GM23338 (cell line): ENCODE results near the gene NT5DC3. TPM values are rescaled to one million over a fixed set of nuclear protein-coding genes. Genes with fewer than 3 reads are reported as not detected.

Experiments
- ATAC-seq: fragments of 200-7000 bp; cut with Tn5 transposase; 3 replicates; pipeline ENCODE4 v1.9.1; 2020
- DNase-seq: peaks from one replicate; pipeline ENCODE4 v3.0.0-alpha.2; 2015; ENCODE audit warnings: low spot score
- H2AFZ ChIP-seq: fragments of 200-600 bp; sonication (generic); 2 replicates; pipeline ENCODE4 v1.8.0; 2016; ENCODE audit warnings: antibody characterized with exemption, mild to moderate bottlenecking, moderate library complexity
- H3F3A ChIP-seq: fragments of 200-600 bp; sonication (generic); replicated peaks from 2 replicates; pipeline ENCODE4 v1.8.0; 2017; ENCODE audit warnings: antibody characterized with exemption, mixed run types, low read depth
- H3K27ac ChIP-seq: fragments of 200-600 bp; sonication (generic); 2 replicates; pipeline ENCODE4 v1.6.1; 2016; ENCODE audit warnings: low read depth
- H3K27me3 ChIP-seq: fragments of 200-600 bp; sonication (generic); 2 replicates; pipeline ENCODE4 v1.8.0; 2016; ENCODE audit warnings: mild to moderate bottlenecking, mixed run types, moderate library complexity; ENCODE audit not compliant: insufficient read depth
- H3K36me3 ChIP-seq: fragments of 200-600 bp; sonication (generic); 2 replicates; pipeline ENCODE4 v1.8.0; 2016; ENCODE audit warnings: mild to moderate bottlenecking; ENCODE audit not compliant: insufficient read depth
- H3K4me1 ChIP-seq: fragments of 200-600 bp; sonication (generic); 2 replicates; pipeline ENCODE4 v1.8.0; 2016; ENCODE audit warnings: mild to moderate bottlenecking, moderate library complexity; ENCODE audit not compliant: insufficient read depth
- H3K4me2 ChIP-seq: fragments of 200-600 bp; sonication (generic); 2 replicates; pipeline ENCODE4 v1.7.1; 2017; ENCODE audit warnings: mixed run types
- H3K4me3 ChIP-seq: fragments of 200-600 bp; sonication (generic); 2 replicates; pipeline ENCODE4 v1.6.1; 2016; ENCODE audit warnings: mixed run types
- H3K79me2 ChIP-seq: fragments of 200-600 bp; sonication (generic); replicated peaks from 2 replicates; pipeline ENCODE4 v1.8.0; 2017; ENCODE audit warnings: mild to moderate bottlenecking; ENCODE audit not compliant: insufficient read depth
- H3K9me2 ChIP-seq: fragments of 200-600 bp; sonication (generic); 2 replicates; pipeline ENCODE4 v1.8.0; 2017; ENCODE audit not compliant: insufficient read depth
- H4K20me1 ChIP-seq: fragments of 200-600 bp; sonication (generic); replicated peaks from 2 replicates; pipeline ENCODE4 v1.8.0; 2017; ENCODE audit warnings: mild to moderate bottlenecking; ENCODE audit not compliant: insufficient read depth
- H3K27ac Mint-ChIP-seq: 2 replicates; pipeline ENCODE4 v1.8.0; 2020; ENCODE audit warnings: inconsistent platforms, mild to moderate bottlenecking, moderate library complexity, mixed read lengths
- H3K27me3 Mint-ChIP-seq: 3 replicates; pipeline ENCODE4 v1.8.0; 2022; ENCODE audit warnings: low read depth, mild to moderate bottlenecking, moderate library complexity, mixed read lengths, inconsistent platforms; ENCODE audit not compliant: insufficient read depth, poor library complexity
- H3K36me3 Mint-ChIP-seq: 3 replicates; pipeline ENCODE4 v1.8.0; 2021; ENCODE audit warnings: low read depth, mild to moderate bottlenecking, inconsistent platforms, moderate library complexity, mixed read lengths
- H3K4me1 Mint-ChIP-seq: 3 replicates; pipeline ENCODE4 v1.8.0; 2020; ENCODE audit warnings: mild to moderate bottlenecking, inconsistent platforms, mixed read lengths
- H3K4me3 Mint-ChIP-seq: 3 replicates; pipeline ENCODE4 v1.8.0; 2021; ENCODE audit warnings: moderate library complexity, mild to moderate bottlenecking, inconsistent platforms, mixed read lengths
- H3K9me3 Mint-ChIP-seq: 3 replicates; pipeline ENCODE4 v1.8.0; 2020; ENCODE audit warnings: moderate library complexity, mild to moderate bottlenecking, inconsistent platforms, mixed read lengths
- CREB1 ChIP-seq: fragments of 250-450 bp; sonication (Bioruptor Pico); IDR thresholded peaks from 2 replicates; pipeline ENCODE4 v1.5.0; 2020; ENCODE audit warnings: low read depth, mild to moderate bottlenecking, moderate library complexity
- ETS1 ChIP-seq: IDR thresholded peaks from 2 replicates; pipeline ENCODE4 v1.6.1; 2016; ENCODE audit warnings: antibody characterized with exemption
- EZH2 ChIP-seq: fragments of 200-600 bp; sonication (generic); IDR thresholded peaks from one replicate; pipeline ENCODE4 v1.8.0; 2017; ENCODE audit warnings: antibody characterized with exemption, mild to moderate bottlenecking, low read depth; ENCODE audit not compliant: unreplicated experiment
- EZH2phosphoT487 ChIP-seq: fragments of 200-600 bp; sonication (generic); IDR thresholded peaks from one replicate; pipeline ENCODE4 v1.8.1; 2018; ENCODE audit warnings: antibody characterized with exemption; ENCODE audit not compliant: unreplicated experiment
- JUNB ChIP-seq: IDR thresholded peaks from one replicate; pipeline ENCODE4 v1.6.1; 2016; ENCODE audit warnings: antibody characterized with exemption; ENCODE audit not compliant: unreplicated experiment
- NANOG ChIP-seq: IDR thresholded peaks from 2 replicates; pipeline ENCODE4 v1.6.1; 2016; ENCODE audit warnings: antibody characterized with exemption, borderline replicate concordance
- POLR2AphosphoS5 ChIP-seq: IDR thresholded peaks from 2 replicates; pipeline ENCODE4 v1.6.1; 2016; ENCODE audit warnings: antibody characterized with exemption, low read depth
- REST ChIP-seq: IDR thresholded peaks from one replicate; pipeline ENCODE4 v1.6.1; 2018; ENCODE audit warnings: antibody characterized with exemption; ENCODE audit not compliant: unreplicated experiment
- STAT1 ChIP-seq: IDR thresholded peaks from one replicate; pipeline ENCODE4 v1.6.1; 2016; ENCODE audit warnings: antibody characterized with exemption; ENCODE audit not compliant: unreplicated experiment
- ZNF114 ChIP-seq: fragments of 250-450 bp; sonication (Bioruptor Pico); IDR thresholded peaks from 2 replicates; pipeline ENCODE4 v1.5.0; 2020; ENCODE audit warnings: mild to moderate bottlenecking, moderate library complexity
- ZNF331 ChIP-seq: fragments of 250-450 bp; sonication (Bioruptor Pico); IDR thresholded peaks from 2 replicates; pipeline ENCODE4 v1.5.0; 2020; ENCODE audit warnings: low read depth, mild to moderate bottlenecking, moderate library complexity
- ZNF462 ChIP-seq: fragments of 250-450 bp; sonication (Bioruptor Pico); IDR thresholded peaks from 2 replicates; pipeline ENCODE4 v1.5.0; 2020; ENCODE audit warnings: mild to moderate bottlenecking, moderate library complexity
- polyA plus RNA-seq: library from polyadenylated mRNA; unstranded; fragments of >200 nt; fragmentation: Nextera tagmentation; extraction: Ambion mirVana; gene quantifications from 2 replicates; pipeline ENCODE4 v1.2.1, GENCODE V29; 2016
- total RNA-seq: library from RNA; depleted of rRNA; stranded (reverse); fragments of >200 nt; shearing (Covaris generic); gene quantifications from 2 replicates; pipeline ENCODE4 v1.2.3, GENCODE V29; 2014

NT5DC3 gene
- total and polyA plus RNA-seq, 2 experiments from 2014 or later: 2.2 to 12.5 TPM

- peaks cover 3% of the 10 kb centered on the region; the same call in 2 of the 3 replicates for H3K9me3 Mint-ChIP-seq
- ATAC-seq (no peak), DNase-seq (no peak)
- H3K36me3 Mint-ChIP-seq: peaks cover 11% of the 10 kb centered on the region; the same call in 2 of the 3 replicates
- Histone ChIP-seq H3K27me3 (no peaks in the 10 kb centered on the region), H2AFZ (no peak overlapping the region), H3K4me2 (no peak overlapping the region), H3K4me3 (no peak overlapping the region), H3K27ac (no peak overlapping the region), H3F3A (no peaks in the 10 kb centered on the region), H3K4me1 (no peaks in the 10 kb centered on the region), H3K9me2 (no peaks in the 10 kb centered on the region), H3K36me3 (no peaks in the 10 kb centered on the region), H3K79me2 (peaks cover 52% of the 10 kb centered on the region), H4K20me1 (peaks cover 8% of the 10 kb centered on the region; the same call in 1 of the 2 replicates)
- H3K27ac Mint-ChIP-seq: no peak overlapping the region
- H3K4me1 Mint-ChIP-seq: peaks cover 10% of the 10 kb centered on the region; the same call in 2 of the 3 replicates
- peaks cover 2% of the 10 kb centered on the region for H3K27me3 Mint-ChIP-seq
- H3K4me3 Mint-ChIP-seq: no peak overlapping the region
- TF ChIP-seq JUNB: no peak
Measured at GRCh38 chr12:103823871-103824270, 17.2 kb downstream of the NT5DC3 start.

GRCh38 chr12:103821773-103822172 is 19.3 kb downstream of the NT5DC3 start:
- no peak overlapping the region for H2AFZ ChIP-seq
- no peaks in the 10 kb centered on the region for H3K4me1 ChIP-seq
- peaks cover 3% of the 10 kb centered on the region; the same call in 2 of the 3 replicates for H3K9me3 Mint-ChIP-seq
- peaks cover 10% of the 10 kb centered on the region; the same call in 2 of the 3 replicates for H3K4me1 Mint-ChIP-seq
- peaks cover 40% of the 10 kb centered on the region for H3K79me2 ChIP-seq
- peaks cover 11% of the 10 kb centered on the region; the same call in 2 of the 3 replicates for H3K36me3 Mint-ChIP-seq
- H3K27ac Mint-ChIP-seq: no peak overlapping the region
- no peaks in the 10 kb centered on the region for H3F3A ChIP-seq
- no peak overlapping the region for H3K4me3 Mint-ChIP-seq
- no peak overlapping the region for H3K4me2 ChIP-seq
- ATAC-seq (no peak), DNase-seq (no peak)
- H3K27ac ChIP-seq: no peak overlapping the region
- no peak overlapping the region for H3K4me3 ChIP-seq
- H3K27me3 Mint-ChIP-seq: no peaks in the 10 kb centered on the region
- no peaks in the 10 kb centered on the region for H3K27me3 ChIP-seq
- H4K20me1 ChIP-seq: peaks cover 11% of the 10 kb centered on the region; the same call in 1 of the 2 replicates
- no peaks in the 10 kb centered on the region for H3K36me3 ChIP-seq
- no peaks in the 10 kb centered on the region for H3K9me2 ChIP-seq
- TF ChIP-seq ZNF331 (no peak), JUNB (no peak), ZNF462 (CRISPR knock-in tag) (no peak), POLR2AphosphoS5 (no peak), ETS1 (no peak), EZH2 (no peak), STAT1 (no peak), REST (no peak), ZNF114 (CRISPR knock-in tag) (no peak), EZH2phosphoT487 (no peak), CREB1 (CRISPR knock-in tag) (no peak), NANOG (no peak)
